Hypothalamus (tissue), 51 donors: ENCODE results near the gene EPB41L5.

Experiments used
- DNase-seq, 51 donors: peaks; one replicate each; lab custom pipeline; 2025; lab: John Stamatoyannopoulos, UW

The EPB41L5 gene

GRCh38 chr2:120223034-120223912 is 210.4 kb downstream of the EPB41L5 start, which contains the start of gene TMEM185B:
TMEM185B (minus strand) TSS chr2:120223400; CDS start chr2:120222976, 424 bp downstream.
- peak; percentile 21 to 93 (median 80) for DNase-seq

- DNase-seq, result no peak
Observed at GRCh38 chr2:120224256-120224655, 211.4 kb downstream of the EPB41L5 start.

GRCh38 chr2:120224735-120225548 is 212.1 kb downstream of the EPB41L5 start:
- DNase-seq, result no peak

DNA sequence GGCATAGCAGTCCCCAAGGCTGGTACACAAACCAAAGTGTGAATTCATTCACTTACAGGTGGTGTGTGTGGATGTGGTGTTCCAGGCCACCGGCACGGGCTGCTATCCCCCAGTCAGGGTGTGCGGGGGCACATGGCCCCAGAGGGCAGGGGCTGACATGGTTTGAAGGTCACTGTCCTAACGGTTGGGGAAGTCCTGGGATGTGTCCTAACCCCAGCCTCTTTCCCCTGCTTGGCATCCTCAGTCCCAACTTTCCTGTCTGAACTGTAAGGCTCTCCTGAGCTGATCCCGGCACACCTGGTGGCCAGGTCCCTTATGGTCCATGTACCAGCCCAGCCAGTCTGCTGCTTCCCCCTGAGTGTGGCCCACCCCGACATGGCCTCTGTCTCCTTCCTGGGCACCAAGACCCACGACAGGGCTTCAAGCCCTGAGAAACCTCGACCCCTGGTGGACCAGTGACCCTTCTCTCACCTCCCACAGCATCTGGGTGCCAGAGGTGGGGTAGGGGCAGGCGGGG is 212.7 kb downstream of the EPB41L5 start:
- DNase-seq, result no peak

DNA sequence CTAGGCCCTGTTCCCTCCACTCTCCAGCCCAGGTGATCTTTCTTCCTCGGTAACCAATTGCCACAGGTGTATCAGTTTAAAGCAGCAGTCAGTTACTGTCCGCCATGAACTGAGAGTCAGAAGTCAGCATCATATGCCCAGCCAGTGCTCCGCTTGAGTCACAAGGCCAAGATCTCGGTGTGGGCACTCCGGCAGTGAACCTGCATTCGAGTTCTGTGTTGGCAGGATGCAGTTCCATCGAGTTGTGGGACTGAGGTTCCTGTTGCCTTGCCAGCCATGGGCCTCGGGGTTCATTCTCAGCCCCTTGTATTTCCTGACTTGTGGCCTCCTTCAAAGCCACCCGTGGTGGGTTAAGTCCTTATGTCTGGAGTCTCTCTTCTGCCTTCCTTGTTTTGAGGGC is 213.4 kb downstream of the EPB41L5 start:
- DNase-seq, result no peak

DNA sequence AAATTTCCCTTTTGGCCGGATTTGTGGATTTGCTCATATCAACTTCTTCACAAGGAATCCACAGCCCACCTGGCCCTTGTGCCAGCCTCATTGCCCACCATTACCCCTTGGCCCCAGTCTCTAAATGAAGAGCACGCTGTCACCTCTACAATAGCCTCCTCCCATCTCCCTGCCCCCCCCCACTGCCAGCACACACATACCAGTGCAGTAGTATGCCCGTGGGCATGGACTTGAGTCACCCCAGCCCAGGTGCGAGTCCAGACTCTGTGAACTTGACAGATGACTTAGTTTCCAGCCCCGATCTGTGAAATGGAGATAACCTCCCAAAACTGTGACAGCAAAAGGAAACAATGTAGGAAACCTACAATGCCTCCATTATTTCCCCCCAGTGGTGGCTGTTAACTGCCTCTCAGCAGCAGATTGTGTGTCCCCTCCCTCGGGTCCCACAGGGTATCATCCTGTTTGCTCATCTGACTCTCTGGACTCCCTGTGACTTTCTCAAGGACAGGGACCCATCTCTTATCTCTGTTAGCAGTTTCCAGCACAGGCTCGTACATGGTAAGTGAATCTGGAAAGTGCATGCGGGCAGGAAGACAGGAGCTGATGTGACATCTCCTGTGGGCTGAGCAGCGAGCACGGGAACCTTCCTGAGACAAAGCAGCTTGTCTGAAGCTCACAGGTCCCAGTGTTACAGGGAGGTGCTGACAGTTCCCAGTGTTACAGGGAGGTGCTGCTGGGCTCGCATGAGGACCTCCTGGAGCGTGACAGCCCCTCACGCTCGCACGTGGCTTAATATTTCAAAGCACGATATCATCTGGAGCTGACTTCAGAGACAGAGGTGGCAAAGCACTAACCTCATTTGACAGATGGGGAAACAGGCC is 214.5 kb downstream of the EPB41L5 start:
- no peak for DNase-seq

DNA sequence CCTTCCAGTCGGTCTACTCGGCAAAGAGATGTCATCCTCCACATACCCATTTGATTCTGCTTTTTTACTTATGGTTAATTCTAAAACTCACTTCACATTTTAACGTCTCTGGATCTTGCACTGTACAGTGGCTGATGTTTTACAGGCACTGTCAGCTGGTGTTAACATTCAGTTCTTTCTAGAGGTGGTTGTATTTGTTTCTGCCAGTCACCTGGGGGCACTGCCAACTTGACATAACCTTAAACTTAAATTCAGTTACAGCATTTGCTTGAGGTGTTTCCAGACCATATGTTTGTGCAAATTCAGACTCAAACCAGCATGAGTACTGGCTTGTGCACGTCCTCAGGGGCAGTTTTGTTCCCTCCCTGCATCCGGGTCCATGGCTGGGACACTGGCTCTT is 215.6 kb downstream of the EPB41L5 start:
- DNase-seq, result no peak
